Measurements from ENCODE around the gene CLEC2L.

CLEC2L gene

DNA sequence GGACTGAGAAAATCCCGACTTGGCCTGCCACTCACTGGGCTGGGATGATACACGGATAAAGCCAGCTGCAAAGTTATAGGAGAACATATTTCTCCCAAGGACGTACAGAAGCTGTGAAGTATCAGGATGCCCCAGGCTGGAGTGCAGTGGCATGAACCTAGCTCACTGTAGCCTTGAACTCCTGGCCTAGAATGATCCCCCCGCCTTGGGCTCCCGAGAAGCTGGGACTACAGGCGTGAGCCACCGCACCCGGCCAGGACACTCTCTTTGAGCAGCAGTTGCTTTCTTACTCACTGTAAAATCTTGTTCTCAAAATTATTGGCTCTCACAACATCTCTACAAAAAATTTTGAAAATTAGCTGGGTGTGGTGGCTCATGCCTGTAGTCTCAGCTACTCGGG, 50.4 kb downstream of the CLEC2L start:
- DNase-seq, result no peak

- DNase-seq, result no peak
These were observed 51.3 kb downstream of the CLEC2L start for GRCh38 chr7:139574618-139575337.

DNA sequence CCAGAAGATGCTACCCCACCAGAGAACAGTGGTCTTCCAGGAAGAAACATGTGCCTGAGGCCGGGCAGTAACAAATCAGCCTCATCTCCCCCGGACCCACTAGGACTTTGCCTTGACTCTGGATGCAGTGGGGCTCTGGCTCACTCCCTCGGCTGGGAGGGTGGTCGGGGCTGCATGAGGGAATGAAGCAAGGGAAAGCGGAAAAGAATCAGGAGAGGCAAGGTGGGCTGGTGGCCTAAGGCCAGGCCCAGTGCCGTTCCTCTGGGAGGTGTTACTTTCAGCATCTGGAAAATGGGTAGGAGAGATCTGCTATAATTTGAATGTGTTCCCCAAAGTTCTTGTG, 51.8 kb downstream of the CLEC2L start:
- DNase-seq, result no peak

GRCh38 chr7:139576179-139576973, 52.9 kb downstream of the CLEC2L start:
- no peak for DNase-seq

DNA sequence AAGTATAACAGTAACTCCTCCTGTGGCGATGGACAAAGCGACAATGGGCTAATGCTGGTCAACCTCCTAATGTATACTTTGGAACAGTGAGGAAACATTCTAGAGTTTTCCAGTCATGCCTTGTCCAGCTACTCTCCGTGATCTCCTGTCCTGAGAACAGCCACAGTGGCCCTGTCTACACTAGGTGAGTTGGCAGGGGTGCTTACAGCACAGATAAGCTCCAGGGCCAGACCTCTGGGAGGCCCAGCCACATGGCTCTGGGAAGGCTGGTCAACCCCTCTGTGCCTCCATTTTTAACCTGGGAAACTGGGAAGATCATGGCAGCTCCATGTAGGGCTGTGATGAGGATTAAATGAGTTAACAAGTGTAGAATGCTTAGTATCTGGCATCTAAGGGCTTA, 57.0 kb downstream of the CLEC2L start:
- no peak for DNase-seq

- DNase-seq, result no peak
These were observed 58.7 kb downstream of the CLEC2L start for GRCh38 chr7:139582130-139582650.

GRCh38 chr7:139582671-139583155, 59.2 kb downstream of the CLEC2L start:
- no peak for DNase-seq

GRCh38 chr7:139583826-139584553, 60.5 kb downstream of the CLEC2L start:
- no peak for DNase-seq

- no peak for DNase-seq
These were observed 61.6 kb downstream of the CLEC2L start for GRCh38 chr7:139585042-139585441.

DNA sequence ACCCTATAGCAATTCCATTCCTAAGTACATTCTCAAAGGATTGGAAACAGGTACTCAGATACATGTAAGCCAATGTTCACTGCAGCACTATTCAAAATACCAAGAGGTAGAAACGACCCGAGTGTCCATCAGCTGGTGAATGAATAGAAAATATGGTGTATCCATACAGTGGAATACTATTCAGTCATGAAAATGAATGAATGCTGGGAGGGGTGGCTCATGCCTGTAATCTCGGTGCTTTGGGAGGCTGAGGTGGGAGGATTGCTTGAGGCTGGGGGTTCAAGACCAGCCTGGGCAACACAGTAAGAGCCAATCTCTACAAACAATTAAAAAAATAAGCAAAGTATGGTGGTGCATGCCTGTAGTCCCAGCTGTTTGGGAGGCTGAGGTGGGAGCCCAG, 62.8 kb downstream of the CLEC2L start:
- DNase-seq, result no peak

- no peak for DNase-seq
These were observed 64.0 kb downstream of the CLEC2L start for GRCh38 chr7:139587535-139587934.

GRCh38 chr7:139588632-139589031, 65.1 kb downstream of the CLEC2L start:
- DNase-seq, result no peak

DNA sequence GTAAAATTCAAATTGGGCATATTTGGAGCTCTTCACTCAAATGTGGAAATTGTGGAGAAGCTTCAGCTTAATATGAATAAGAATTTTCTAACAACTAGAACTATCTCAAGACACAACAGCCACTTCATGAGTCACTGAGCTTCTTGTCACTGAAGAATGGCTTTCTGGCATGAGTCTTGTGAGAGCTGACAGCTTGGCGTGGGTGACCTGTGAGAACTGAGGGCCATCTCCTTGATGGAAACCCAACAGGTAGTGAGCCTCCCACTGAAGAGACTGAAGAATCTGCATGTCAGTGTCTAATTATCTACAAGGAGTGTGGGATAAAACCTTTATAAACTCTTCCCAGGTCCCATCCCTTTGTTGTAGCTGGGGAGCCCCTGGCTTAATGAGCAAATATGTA, 66.0 kb downstream of the CLEC2L start:
- peak in 26 of 56 donors; percentile 11 to 76 (median 39) for DNase-seq

DNA sequence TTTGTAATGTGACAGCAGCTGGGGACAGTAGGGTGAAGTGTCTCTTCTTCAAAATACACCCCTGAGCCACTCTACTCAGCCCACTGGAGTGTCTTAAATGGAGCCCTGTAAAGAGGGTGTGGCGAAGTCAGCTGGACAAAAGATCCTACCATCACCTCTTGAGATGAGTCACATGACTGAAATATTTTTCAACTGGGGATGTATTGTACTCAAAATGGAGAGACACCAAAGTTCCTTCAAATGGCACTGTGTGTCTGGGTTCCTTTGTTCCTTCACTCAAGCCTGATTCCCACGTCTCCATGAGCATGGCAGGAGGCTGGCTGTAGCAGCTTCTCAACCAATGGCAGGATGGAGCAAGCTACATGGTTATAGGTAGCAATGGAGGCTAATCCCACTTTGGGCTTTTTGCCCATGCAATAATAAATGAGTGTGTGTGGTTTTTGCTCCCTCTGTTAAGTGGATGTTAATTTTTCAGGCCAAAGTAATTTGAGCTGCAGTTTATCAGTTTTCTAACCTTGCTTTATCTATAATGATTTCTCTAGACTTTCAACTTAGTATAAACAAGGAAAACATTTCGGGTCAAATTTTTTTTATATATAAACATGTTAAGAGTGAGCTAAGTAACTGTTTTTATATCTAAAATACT, 68.2 kb downstream of the CLEC2L start:
- no peak for DNase-seq

- no peak for DNase-seq
These were observed 69.4 kb downstream of the CLEC2L start for GRCh38 chr7:139592801-139593461.

DNA sequence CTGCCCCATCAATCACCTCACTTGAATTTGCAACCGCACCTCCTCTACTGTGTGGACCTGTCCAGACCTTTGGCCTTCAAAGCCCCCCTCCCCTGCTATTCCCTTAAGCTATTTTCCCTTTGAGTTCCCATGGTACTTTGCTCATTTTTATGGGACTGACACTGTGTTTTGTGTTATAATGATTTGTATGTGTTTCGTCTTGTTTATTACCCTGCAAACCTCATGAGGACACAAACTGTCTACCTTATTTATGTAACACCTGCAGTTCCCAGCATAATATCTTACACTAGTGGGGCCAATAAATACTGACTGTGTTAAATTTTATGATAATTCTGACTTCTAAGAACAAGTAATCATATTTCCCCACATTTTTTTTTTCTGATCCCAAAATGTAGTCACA, 70.6 kb downstream of the CLEC2L start:
- DNase-seq, result no peak
